ENCODE measurements around the gene FEZF2. TPM values are rescaled to one million over a fixed set of nuclear protein-coding genes. Genes with fewer than 3 reads are reported as not detected.

The FEZF2 gene
- total and polyA plus RNA-seq, 2 of the 8 experiments (the other 6 are each of a cell fraction or from before 2014, with no cell fraction given): 0.06 TPM; not detected in 1

DNA sequence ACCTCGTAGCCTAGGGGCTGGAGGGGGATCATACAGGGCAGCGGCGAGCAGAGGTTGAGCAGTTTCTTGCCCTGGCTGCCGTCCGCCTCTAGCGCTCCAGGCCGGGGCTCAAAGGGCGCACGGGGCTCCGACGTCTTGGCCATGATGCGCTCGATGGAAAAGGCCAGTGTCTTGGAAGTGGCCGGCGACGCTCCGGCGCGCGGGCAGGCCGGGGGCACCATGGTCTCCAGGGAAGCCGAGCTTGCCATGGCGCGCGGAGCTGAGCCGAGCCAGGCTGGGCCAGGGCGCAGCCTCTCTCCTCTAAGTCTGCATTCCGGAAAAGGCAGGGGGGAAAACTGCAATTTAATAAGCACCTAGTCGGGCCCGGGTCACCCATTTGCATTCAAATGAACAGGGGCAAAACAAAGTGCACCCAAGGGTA, 719 bp downstream of the FEZF2 start:
- Histone ChIP-seq H3K23ac (ENCODE audit: insufficient read length) (no peak overlapping the region), H3K27me3 (replicated peaks in 1 of 4; ENCODE audit: control insufficient read depth in 3 of 4, extremely low read depth in 1 of 4, insufficient read depth in 3 of 4, low read length in 3 of 4) (peaks cover 97 to 100% (median 99%) of the 10 kb centered on the region in 4 experiments), H3K23me2 (ENCODE audit: low read depth, low read length) (peaks cover 5% of the 10 kb centered on the region; the same call in 1 of the 2 replicates), H3K4me3 (ENCODE audit: extremely low read depth in 1 of 4, insufficient read depth in 2 of 4, low read depth in 3 of 4, low read length in 4 of 4) (peak overlapping the region; percentile 2 to 60 (median 32); a peak in 5 of 8 replicates), H2BK20ac (ENCODE audit: low read length) (no peak overlapping the region), H2BK12ac (ENCODE audit: low read depth, low read length) (no peak overlapping the region; the same call in 1 of the 2 replicates), H3K4me1 (replicated peaks in 1 of 4; ENCODE audit: control insufficient read depth in 3 of 4, insufficient read depth in 4 of 4, low read length in 3 of 4) (peaks cover 18 to 66% (median 46%) of the 10 kb centered on the region in 4 experiments), H2AFZ (ENCODE audit: low read length) (no peak overlapping the region), H2BK120ac (replicated peaks; ENCODE audit: low read depth, low read length) (no peak overlapping the region), H3K9me3 (ENCODE audit: insufficient read depth in 2 of 2, low read depth in 1 of 2, low read length in 1 of 2) (no peaks in the 10 kb centered on the region; a peak in 1 of 4 replicates), H3K4ac (replicated peaks; ENCODE audit: insufficient read length, low read depth, low read length) (no peak overlapping the region), H2AK5ac (ENCODE audit: low read depth, low read length) (no peak overlapping the region), H3K9ac (replicated peaks in 1 of 4; ENCODE audit: extremely low read depth in 1 of 4, low read depth in 3 of 4, low read length in 3 of 4) (no peak overlapping the region), H3K79me1 (ENCODE audit: low read depth, low read length) (no peaks in the 10 kb centered on the region), H4K91ac (replicated peaks; ENCODE audit: insufficient read length, low read length) (no peak overlapping the region), H3K79me2 (ENCODE audit: control insufficient read depth in 1 of 2, insufficient read depth in 2 of 2, low read length in 2 of 2) (no peaks in the 10 kb centered on the region), H4K8ac (ENCODE audit: extremely low read depth, insufficient read depth, low read length) (peak overlapping the region; percentile 17; the same call in 1 of the 2 replicates), H3K56ac (replicated peaks; ENCODE audit: insufficient read length, low read depth, low read length) (no peak overlapping the region), H4K20me1 (replicated peaks in 1 of 2; ENCODE audit: control insufficient read depth in 1 of 2, insufficient read depth in 2 of 2, low read length in 2 of 2) (peaks cover 2 to 20% of the 10 kb centered on the region in 2 experiments), H3K27ac (ENCODE audit: low read depth, low read length) (no peak overlapping the region), H2BK15ac (ENCODE audit: low read length) (no peak overlapping the region; the same call in 1 of the 2 replicates), H3K36me3 (ENCODE audit: control insufficient read depth in 2 of 4, insufficient read depth in 4 of 4, low read length in 3 of 4) (0 out of 8 replicates have a peak, but pooled peaks cover 0 to 4% (median 0%) of the 10 kb centered on the region in 4 experiments), H2BK5ac (ENCODE audit: low read depth, low read length) (no peak overlapping the region), H3K18ac (ENCODE audit: extremely low read depth, low read length) (peak overlapping the region; percentile 83), H4K5ac (ENCODE audit: insufficient read length, low read depth, low read length) (no peak overlapping the region), H3K4me2 (ENCODE audit: insufficient read depth in 1 of 2, low read depth in 2 of 2, low read length in 2 of 2) (peak overlapping the region; percentile 69 to 90), H3K14ac (ENCODE audit: insufficient read length) (no peak overlapping the region)
- FAIRE-seq (no peak), DNase-seq (ENCODE audit: low read depth in 1 of 2, low spot score in 2 of 2) (no peak)
- WGBS, 2 experiments (ENCODE audit: extremely low coverage in 1 of 2, insufficient coverage in 1 of 2, insufficient read length in 1 of 2, insufficient replicate concordance in 2 of 2, low coverage in 1 of 2, low lambda C conversion rate in 2 of 2, missing lambda C conversion rate in 1 of 2): 2% methylated on average over 29 of the region's 30 CpGs; no CpG with 5 or more reads in 1 of the 2 experiments
- CTCF ChIA-PET (ENCODE audit: partially characterized antibody): interaction anchor here (0.7 to 2.1 kb wide), 6 partner anchors 13 to 186 kb away, joined by 3 to 8 read pairs (median 4); no protein-coding TSS in a partner anchor
- POLR2A ChIA-PET (ENCODE audit: partially characterized antibody): no interaction called here
- peak; percentile 91 for TF ChIP-seq EZH2 (IDR thresholded peaks at IDR 0.05; ENCODE audit: low read depth, low read length, severe bottlenecking)
- TF ChIP-seq SP4 (IDR thresholded peaks at IDR 0.05; ENCODE audit: low read length): no peak
- no peak for TF ChIP-seq BRCA1 (IDR thresholded peaks at IDR 0.05; ENCODE audit: low read depth, low read length)
- no peak for TF ChIP-seq SIRT6 (IDR thresholded peaks at IDR 0.05; ENCODE audit: low read length)
- TF ChIP-seq PHF8 (conservative IDR thresholded peaks at IDR 0.05; ENCODE audit: low read depth, low read length): no peak
- no peak for TF ChIP-seq TBP (IDR thresholded peaks at IDR 0.05; ENCODE audit: low read depth, low read length)
- no peak for TF ChIP-seq SIN3A (conservative IDR thresholded peaks at IDR 0.05 in 1 of 2, IDR thresholded peaks at IDR 0.05 in 1 of 2; ENCODE audit: low read depth in 1 of 2, low read length in 2 of 2)
- TF ChIP-seq CHD1 (IDR thresholded peaks at IDR 0.05; ENCODE audit: low read depth, low read length): no peak
- TF ChIP-seq RXRA (IDR thresholded peaks at IDR 0.05; ENCODE audit: insufficient read depth, low read depth, low read length): no peak
- peak; percentile 1 for TF ChIP-seq ASH2L (IDR thresholded peaks at IDR 0.05; ENCODE audit: low read length)
- peak; percentile 41; the same call in 1 of the 2 replicates for TF ChIP-seq MAX (IDR thresholded peaks at IDR 0.05)
- no peak for TF ChIP-seq USF2 (IDR thresholded peaks at IDR 0.05; ENCODE audit: low read length)
